ENCODE data around the gene GDPD4. TPM values are rescaled to one million over a fixed set of nuclear protein-coding genes. Genes with fewer than 3 reads are reported as not detected.

The GDPD4 gene
- polyA plus RNA-seq, 4 donors = 0.08 to 0.49 (median 0.21) TPM; not detected in 1

- no peak for DNase-seq (ENCODE audit: low read depth in 4 of 4, low spot score in 3 of 4)
Observed at GRCh38 chr11:77250881-77251640, 50.4 kb downstream of the GDPD4 start.

- no peak for DNase-seq (ENCODE audit: low read depth in 4 of 4, low spot score in 3 of 4)
Observed at GRCh38 chr11:77249427-77249826, 52.1 kb downstream of the GDPD4 start.

GRCh38 chr11:77244277-77245027, 57.0 kb downstream of the GDPD4 start:
- DNase-seq (ENCODE audit: low read depth in 4 of 4, low spot score in 3 of 4) = no peak

- DNase-seq (ENCODE audit: low read depth in 4 of 4, low spot score in 3 of 4) = no peak
Observed at GRCh38 chr11:77236901-77237300, 64.6 kb downstream of the GDPD4 start.

GRCh38 chr11:77233011-77233410, 68.5 kb downstream of the GDPD4 start:
- DNase-seq (ENCODE audit: low read depth in 4 of 4, low spot score in 3 of 4) = no peak

GRCh38 chr11:77232242-77232641, 69.2 kb downstream of the GDPD4 start:
- DNase-seq (ENCODE audit: low read depth in 4 of 4, low spot score in 3 of 4) = no peak

GRCh38 chr11:77231800-77232199, 69.7 kb downstream of the GDPD4 start:
- no peak for DNase-seq (ENCODE audit: low read depth in 4 of 4, low spot score in 3 of 4)

GRCh38 chr11:77230878-77231605, 70.4 kb downstream of the GDPD4 start:
- no peak for DNase-seq (ENCODE audit: low read depth in 4 of 4, low spot score in 3 of 4)

GRCh38 chr11:77223797-77224196, 77.7 kb downstream of the GDPD4 start:
- DNase-seq (ENCODE audit: low read depth in 4 of 4, low spot score in 3 of 4) = no peak

- no peak for DNase-seq (ENCODE audit: low read depth in 4 of 4, low spot score in 3 of 4)
Observed at GRCh38 chr11:77217156-77217555, 84.3 kb downstream of the GDPD4 start.

- DNase-seq (ENCODE audit: low read depth in 4 of 4, low spot score in 3 of 4) = no peak
Observed at GRCh38 chr11:77215106-77215505, 86.4 kb downstream of the GDPD4 start.

- no peak for DNase-seq (ENCODE audit: low read depth in 4 of 4, low spot score in 3 of 4)
Observed at GRCh38 chr11:77214557-77214956, 86.9 kb downstream of the GDPD4 start.

GRCh38 chr11:77213589-77214428, 87.7 kb downstream of the GDPD4 start:
- no peak for DNase-seq (ENCODE audit: low read depth in 4 of 4, low spot score in 3 of 4)

- no peak for DNase-seq (ENCODE audit: low read depth in 4 of 4, low spot score in 3 of 4)
Observed at GRCh38 chr11:77213029-77213579, 88.4 kb downstream of the GDPD4 start.

- DNase-seq (ENCODE audit: low read depth in 4 of 4, low spot score in 3 of 4) = no peak
Observed at GRCh38 chr11:77212314-77213007, 89.0 kb downstream of the GDPD4 start.

GRCh38 chr11:77211594-77212251, 89.8 kb downstream of the GDPD4 start:
- no peak for DNase-seq (ENCODE audit: low read depth in 4 of 4, low spot score in 3 of 4)

- DNase-seq (ENCODE audit: low read depth in 4 of 4, low spot score in 3 of 4) = no peak
Observed at GRCh38 chr11:77211040-77211451, 90.4 kb downstream of the GDPD4 start.

- DNase-seq (ENCODE audit: low read depth in 4 of 4, low spot score in 3 of 4) = no peak
Observed at GRCh38 chr11:77209663-77210062, 91.8 kb downstream of the GDPD4 start.

GRCh38 chr11:77208535-77208934, 93.0 kb downstream of the GDPD4 start:
- no peak for DNase-seq (ENCODE audit: low read depth in 4 of 4, low spot score in 3 of 4)
